GM18498 (cell line): Measurements from ENCODE around the gene LEF1.

Source experiments
- ATAC-seq: cut with Tn5 transposase; IDR thresholded peaks from one replicate; pipeline ENCODE4 v1.9.1; 2021; ENCODE audit warnings: mild to moderate bottlenecking, moderate library complexity; ENCODE audit not compliant: unreplicated experiment

LEF1 gene

DNA sequence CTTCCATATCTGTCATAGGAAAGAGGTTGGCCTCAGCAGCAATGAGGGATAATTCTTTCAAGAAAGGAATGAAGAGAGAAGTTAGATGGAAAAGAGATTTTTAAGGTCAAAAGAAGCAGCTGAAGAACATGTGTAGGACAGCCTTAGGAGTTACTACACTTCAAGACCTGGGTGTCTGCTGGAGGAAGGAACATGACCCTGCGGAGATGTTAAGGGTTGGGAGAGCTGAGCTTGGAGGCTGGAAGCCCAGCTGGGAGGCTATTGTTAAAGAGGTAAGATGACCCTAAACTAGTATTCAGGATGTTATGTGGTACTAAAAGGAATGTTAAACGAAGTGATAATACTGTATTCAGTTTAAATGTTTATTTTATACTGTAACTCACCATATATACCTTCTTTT lies 164.1 kb downstream of the LEF1 start:
- ATAC-seq: no peak

DNA sequence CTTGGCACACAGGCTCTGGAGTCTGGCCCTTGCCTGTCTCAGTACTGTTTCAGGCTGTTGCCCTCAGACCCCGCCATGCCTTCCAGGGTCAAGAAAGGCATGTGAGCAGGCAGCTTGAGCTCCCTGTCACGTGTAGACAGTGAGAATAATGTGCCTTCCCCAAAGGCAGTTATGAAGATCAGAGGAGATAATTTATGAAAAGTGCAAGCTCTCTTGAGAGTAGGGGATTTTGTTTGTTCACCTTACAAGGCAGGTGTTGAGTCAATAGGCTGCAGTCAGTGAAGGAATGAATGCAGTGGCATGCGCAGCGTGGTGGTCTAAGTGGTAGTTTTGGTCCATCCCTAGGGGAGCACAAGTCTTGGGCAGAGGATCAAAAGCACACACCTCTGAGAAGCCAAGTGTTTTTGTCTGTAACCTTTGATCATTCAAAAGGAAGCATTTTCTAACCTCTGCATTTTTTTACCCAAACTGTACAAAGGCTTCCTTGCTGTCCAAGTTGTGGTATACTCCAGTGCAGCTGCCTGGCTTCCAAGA lies 164.7 kb downstream of the LEF1 start:
- ATAC-seq: no peak

DNA sequence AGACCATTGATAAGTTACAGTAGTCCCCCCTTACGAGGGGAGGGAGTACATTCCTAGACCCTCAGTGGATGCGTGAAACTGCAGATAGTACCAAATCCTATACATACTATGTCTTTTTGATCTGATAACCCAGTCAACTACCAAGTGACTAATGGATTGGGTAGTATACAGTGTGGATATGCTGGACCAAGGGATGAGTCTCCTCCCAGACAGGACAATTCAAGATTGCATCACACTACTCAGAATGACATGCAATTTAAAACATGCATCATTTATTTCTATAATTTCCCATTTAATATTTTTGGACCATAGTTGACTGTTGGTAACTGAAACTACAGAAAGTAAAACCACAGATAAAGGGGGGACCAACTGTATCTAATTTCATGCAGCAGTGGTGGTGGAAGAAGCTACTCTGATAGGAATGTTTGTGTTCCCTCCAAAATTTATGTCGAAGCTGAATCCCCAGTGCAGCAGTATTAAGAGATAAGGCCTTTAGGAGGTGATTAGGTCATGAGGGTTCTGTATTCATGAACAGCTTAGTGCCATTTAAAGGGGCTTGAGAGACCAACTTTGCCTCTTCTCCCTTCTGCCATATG lies 167.1 kb downstream of the LEF1 start:
- no peak for ATAC-seq

DNA sequence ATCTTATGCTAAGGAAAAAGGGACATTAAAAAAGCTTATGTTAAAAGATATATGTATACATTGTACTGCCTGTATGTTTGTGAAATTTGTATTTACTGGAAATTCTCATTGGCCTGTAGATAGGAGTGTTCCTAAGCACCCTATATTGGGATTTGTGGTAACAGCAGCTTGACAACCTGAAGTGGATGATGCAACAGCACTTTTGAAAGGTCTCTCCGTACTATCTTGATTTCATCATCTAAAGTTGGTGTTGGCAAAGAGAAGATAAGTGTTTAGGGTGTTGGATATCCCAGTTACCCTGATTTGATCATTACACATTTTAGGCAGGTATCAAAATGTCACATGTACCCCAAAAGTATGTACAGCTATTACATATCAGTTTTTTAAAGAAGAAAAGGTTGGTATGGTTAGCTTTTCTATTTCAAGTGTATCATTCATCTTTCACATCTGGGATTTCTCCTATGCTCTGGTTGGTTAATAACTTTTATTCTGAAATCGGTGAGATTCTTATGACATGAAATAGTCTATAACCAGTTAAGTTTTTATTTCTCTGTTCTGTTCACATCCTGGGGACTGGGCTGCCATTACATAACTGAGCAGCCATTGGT lies 168.7 kb downstream of the LEF1 start:
- ATAC-seq: no peak

GRCh38 chr4:107997794-107998193 lies 170.9 kb downstream of the LEF1 start:
- ATAC-seq: no peak
